IMR-90 (cell line): ENCODE results near the gene ST7. TPM values are rescaled to one million over a fixed set of nuclear protein-coding genes. Genes with fewer than 3 reads are reported as not detected.

Experiments used
- ATAC-seq: fragments of 200-7000 bp; cut with Tn5 transposase; 2 replicates; pipeline ENCODE4 v1.9.1; 2020; ENCODE audit warnings: low read depth, mild to moderate bottlenecking, moderate library complexity
- BruUV-seq: library from RNA; stranded (reverse); fragments of 400-500 nt; replicated peaks from 2 replicates; lab custom pipeline; 2021; lab: Mats Ljungman, UMichigan
- CTCF ChIA-PET: fragments of 300-600 bp; formaldehyde crosslinking; extraction: SDS; loops from one replicate; lab custom pipeline; 2021; ENCODE audit warnings: antibody characterized with exemption; lab: Yijun Ruan, JAX
- POLR2A ChIA-PET: fragments of 300-600 bp; sonication (Branson Sonifier 250); formaldehyde crosslinking; loops from one replicate; lab custom pipeline; 2022; ENCODE audit warnings: antibody characterized with exemption; ENCODE audit not compliant: unreplicated experiment; lab: Charles Lee
- DNase-seq: peaks from one replicate; pipeline ENCODE4 v3.0.0; 2013
- H2AFZ ChIP-seq: replicated peaks from 2 replicates; pipeline ENCODE3; 2013; ENCODE audit warnings: low read length, mild to moderate bottlenecking; ENCODE audit not compliant: poor library complexity
- H2AK5ac ChIP-seq: 2 replicates; pipeline ENCODE4 v1.6.1; 2013; ENCODE audit warnings: low read depth, low read length, inconsistent platforms
- H2AK9ac ChIP-seq: replicated peaks from 2 replicates; pipeline ENCODE3; 2013; ENCODE audit warnings: mild to moderate bottlenecking, low read depth, low read length, moderate library complexity; ENCODE audit not compliant: poor library complexity
- H2BK120ac ChIP-seq: 2 replicates; pipeline ENCODE4 v1.6.1; 2013; ENCODE audit warnings: low read depth, low read length, inconsistent platforms
- H2BK15ac ChIP-seq: 3 replicates; pipeline ENCODE4 v1.6.1; 2013; ENCODE audit warnings: low read depth, low read length, inconsistent platforms
- H2BK20ac ChIP-seq: 2 replicates; pipeline ENCODE4 v1.6.1; 2013; ENCODE audit warnings: low read depth, mild to moderate bottlenecking, inconsistent platforms, low read length, moderate library complexity
- H2BK5ac ChIP-seq: 2 replicates; pipeline ENCODE4 v1.6.1; 2013; ENCODE audit warnings: mild to moderate bottlenecking, low read depth, low read length, inconsistent platforms; ENCODE audit not compliant: poor library complexity, severe bottlenecking
- H3K14ac ChIP-seq: replicated peaks from 2 replicates; pipeline ENCODE4 v1.6.1; 2013; ENCODE audit warnings: low read depth, low read length, inconsistent platforms
- H3K18ac ChIP-seq: 2 replicates; pipeline ENCODE4 v1.6.1; 2013; ENCODE audit warnings: low read depth, low read length, control low read depth
- H3K23ac ChIP-seq: 2 replicates; pipeline ENCODE4 v1.6.1; 2013; ENCODE audit warnings: low read depth, low read length, inconsistent platforms
- H3K27ac ChIP-seq: 2 replicates; pipeline ENCODE4 v1.5.1; 2013; ENCODE audit warnings: mild to moderate bottlenecking, control low read depth, low read length; ENCODE audit not compliant: insufficient read depth
- H3K27me3 ChIP-seq: 2 replicates; pipeline ENCODE4 v1.6.1; 2013; ENCODE audit warnings: low read length; ENCODE audit not compliant: control insufficient read depth, insufficient read depth
- H3K36me3 ChIP-seq: 2 replicates; pipeline ENCODE4 v1.6.1; 2013; ENCODE audit warnings: low read length, mixed read lengths; ENCODE audit not compliant: control insufficient read depth, insufficient read depth
- H3K4ac ChIP-seq: 2 replicates; pipeline ENCODE4 v1.6.1; 2013; ENCODE audit warnings: low read depth, low read length, inconsistent platforms
- H3K4me1 ChIP-seq: 2 replicates; pipeline ENCODE4 v1.6.1; 2013; ENCODE audit warnings: low read length, mixed read lengths; ENCODE audit not compliant: control insufficient read depth, insufficient read depth
- H3K4me2 ChIP-seq: 2 replicates; pipeline ENCODE4 v1.6.1; 2013; ENCODE audit warnings: low read depth, mild to moderate bottlenecking, control low read depth, low read length, moderate library complexity
- H3K4me3 ChIP-seq: 2 replicates; pipeline ENCODE4 v1.5.1; 2013; ENCODE audit warnings: low read depth, mild to moderate bottlenecking, control low read depth, low read length, moderate library complexity; ENCODE audit not compliant: insufficient read depth
- H3K56ac ChIP-seq: 2 replicates; pipeline ENCODE4 v1.6.1; 2013; ENCODE audit warnings: low read length, inconsistent platforms; ENCODE audit not compliant: insufficient read depth; ENCODE audit errors: extremely low read depth
- H3K79me1 ChIP-seq, 2 experiments: 2 replicates each; pipeline ENCODE4 v1.6.1; 2013; ENCODE audit warnings: low read length in 2 of 2, inconsistent platforms in 1 of 2, low read depth in 1 of 2
- H3K9ac ChIP-seq: 2 replicates; pipeline ENCODE4 v1.6.1; 2013; ENCODE audit warnings: low read depth, low read length, control low read depth
- H3K9me1 ChIP-seq: 2 replicates; pipeline ENCODE4 v1.6.1; 2013; ENCODE audit warnings: low read length, inconsistent platforms; ENCODE audit not compliant: insufficient read depth
- H3K9me3 ChIP-seq: 2 replicates; pipeline ENCODE4 v1.6.1; 2013; ENCODE audit warnings: low read length; ENCODE audit not compliant: control insufficient read depth, insufficient read depth
- H4K20me1 ChIP-seq: 2 replicates; pipeline ENCODE4 v1.6.1; 2013; ENCODE audit warnings: low read length, inconsistent platforms; ENCODE audit not compliant: insufficient read depth
- H4K5ac ChIP-seq: 2 replicates; pipeline ENCODE4 v1.6.1; 2013; ENCODE audit warnings: mild to moderate bottlenecking, low read depth, low read length, control low read depth
- H4K8ac ChIP-seq, 2 experiments: 2 replicates each; pipeline ENCODE4 v1.6.1; 2013; ENCODE audit warnings: low read depth in 2 of 2, low read length in 2 of 2, control low read depth in 1 of 2, inconsistent platforms in 1 of 2
- H4K91ac ChIP-seq: 2 replicates; pipeline ENCODE4 v1.6.1; 2013; ENCODE audit warnings: low read depth, low read length, inconsistent platforms; ENCODE audit not compliant: insufficient read depth
- BHLHE40 ChIP-seq: fragments of 150-350 bp; IDR thresholded peaks from 2 replicates; pipeline ENCODE4 v1.6.1; 2016; ENCODE audit warnings: mild to moderate bottlenecking, low read depth, low read length
- CEBPB ChIP-seq: IDR thresholded peaks from 2 replicates; pipeline ENCODE4 v1.6.1; 2012; ENCODE audit warnings: low read depth, low read length, improper control_type of control experiment
- CHD1 ChIP-seq: IDR thresholded peaks from 2 replicates; pipeline ENCODE4 v1.6.1; 2012; ENCODE audit warnings: low read depth, low read length, improper control_type of control experiment
- ELK1 ChIP-seq: fragments of 150-350 bp; IDR thresholded peaks from 2 replicates; pipeline ENCODE4 v1.6.1; 2016; ENCODE audit warnings: low read depth, mild to moderate bottlenecking, low read length, moderate library complexity, borderline replicate concordance
- FOS ChIP-seq: fragments of 150-350 bp; IDR thresholded peaks from 2 replicates; pipeline ENCODE4 v1.6.1; 2016; ENCODE audit warnings: low read depth, low read length
- MAZ ChIP-seq: IDR thresholded peaks from 2 replicates; pipeline ENCODE4 v1.6.1; 2012; ENCODE audit warnings: low read depth, mild to moderate bottlenecking, low read length, improper control_type of control experiment, moderate library complexity, borderline replicate concordance
- NFE2L2 ChIP-seq: fragments of 150-350 bp; IDR thresholded peaks from 2 replicates; pipeline ENCODE4 v1.6.1; 2016; ENCODE audit warnings: low read depth, mild to moderate bottlenecking, low read length
- RCOR1 ChIP-seq: IDR thresholded peaks from 2 replicates; pipeline ENCODE4 v1.6.1; 2012; ENCODE audit warnings: mild to moderate bottlenecking, low read length, improper control_type of control experiment; ENCODE audit not compliant: insufficient replicate concordance
- RFX5 ChIP-seq: IDR thresholded peaks from 2 replicates; pipeline ENCODE4 v1.8.0; 2012; ENCODE audit warnings: low read depth, mild to moderate bottlenecking, low read length, moderate library complexity
- SMC3 ChIP-seq: fragments of 150-350 bp; IDR thresholded peaks from 2 replicates; pipeline ENCODE4 v1.6.1; 2016; ENCODE audit warnings: low read depth, mild to moderate bottlenecking, antibody characterized with exemption, low read length, moderate library complexity
- USF2 ChIP-seq: fragments of 150-350 bp; IDR thresholded peaks from 2 replicates; pipeline ENCODE4 v1.6.1; 2017; ENCODE audit warnings: mild to moderate bottlenecking, antibody characterized with exemption, low read length, low read depth
- WGBS, 2 experiments: methylation state at CpG; one replicate each; pipeline versions ENCODE4 v1.1.5 to v1.1.7; 2013; ENCODE audit warnings: missing lambda C conversion rate in 2 of 2; ENCODE audit not compliant: insufficient read length in 1 of 2; ENCODE audit errors: extremely low coverage in 2 of 2; 5-methylcytosine and 5-hydroxymethylcytosine counted together
- dilution Hi-C: fragments of 300-500 bp; cut with HindIII; formaldehyde crosslinking; loops from one replicate; pipeline ENCODE4 v1.14.3; 2018; ENCODE audit warnings: low sequenced_read_pairs; ENCODE audit not compliant: unreplicated experiment
- in situ Hi-C: fragments of 300-500 bp; cut with MboI; formaldehyde crosslinking; loops from 3 replicates; pipeline ENCODE4 v1.14.3; 2019; ENCODE audit warnings: low sequenced_read_pairs, inconsistent platforms, mixed read lengths
- intact Hi-C: fragments of 100-400 bp; cut with micrococcal nuclease; formaldehyde crosslinking; loops from 2 replicates; pipeline ENCODE4 v1.10.0; 2022
- polyA plus RNA-seq, 3 experiments: library from polyadenylated mRNA; depleted of rRNA; stranded (reverse); fragments of >200 nt; gene quantifications; 2 replicates each; pipeline ENCODE4 v1.2.3, GENCODE V29; 2012; ENCODE audit warnings: low replicate concordance in 1 of 3
- total RNA-seq: library from RNA; depleted of rRNA; stranded (reverse); fragments of >200 nt; gene quantifications from 2 replicates; pipeline ENCODE4 v1.2.3, GENCODE V29; 2012
- TF ChIP-seq, protein P1 (sequence below): conservative IDR thresholded peaks from 2 replicates; pipeline ENCODE4 v1.5.1; 2012; ENCODE audit warnings: mild to moderate bottlenecking, low read depth, low read length, improper control_type of control experiment

ST7 gene
- total and polyA plus RNA-seq, 2 of the 4 experiments (the other 2 are of a cell fraction): 18.6 to 26.0 TPM

DNA sequence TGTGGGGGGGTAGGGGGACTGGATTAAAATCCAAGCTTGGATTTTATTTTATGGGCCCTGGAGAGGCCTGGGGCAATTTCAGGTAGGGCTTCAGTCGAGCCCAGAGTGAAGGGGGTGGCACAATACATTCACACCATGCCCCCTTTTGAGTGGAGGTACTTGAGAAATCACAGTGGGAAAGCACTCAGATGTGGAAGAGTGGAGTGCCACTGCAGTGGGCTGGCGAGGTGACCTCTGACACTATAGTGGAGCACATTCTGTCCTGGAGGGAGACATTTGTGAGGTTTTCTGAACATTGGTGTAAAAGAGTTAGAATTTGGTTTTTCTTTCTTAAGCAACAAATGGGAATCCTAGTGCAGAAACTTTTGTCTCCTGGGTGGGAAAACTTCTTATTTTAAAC lies 226.4 kb downstream of the ST7 start:
- POLR2A ChIA-PET: no interaction called here
- BruUV-seq: no TSS peak
- 83% methylated on average over 1 of the region's 2 CpGs; no CpG with 5 or more reads in 1 of the 2 experiments for WGBS, 2 experiments

More for the DNA sequence above, 226.4 kb downstream of the ST7 start:
- Histone ChIP-seq H3K23ac (no peak overlapping the region), H2AK9ac (no peak overlapping the region), H2BK5ac (no peak overlapping the region), H2BK120ac (no peak overlapping the region), H3K9ac (no peak overlapping the region), H3K9me3 (no peaks in the 10 kb centered on the region), H2BK15ac (no peak overlapping the region), H3K4me3 (no peak overlapping the region), H3K4me1 (no peaks in the 10 kb centered on the region), H4K5ac (no peak overlapping the region), H4K91ac (no peak overlapping the region), H4K8ac (no peak overlapping the region), H4K20me1 (no peaks in the 10 kb centered on the region), H2AFZ (no peak overlapping the region), H3K4me2 (no peak overlapping the region), H3K4ac (no peak overlapping the region), H3K18ac (no peak overlapping the region), H3K14ac (no peak overlapping the region), H2AK5ac (no peak overlapping the region), H3K9me1 (peaks cover 2% of the 10 kb centered on the region; the same call in 1 of the 2 replicates), H3K79me1 (no peaks in the 10 kb centered on the region), H3K36me3 (peaks cover 2% of the 10 kb centered on the region; the same call in 1 of the 2 replicates), H3K27me3 (no peaks in the 10 kb centered on the region), H2BK20ac (no peak overlapping the region), H3K56ac (no peak overlapping the region), H3K27ac (no peak overlapping the region)
- dilution Hi-C loops: no loop called here
- ATAC-seq (no peak), DNase-seq (no peak)
- in situ Hi-C loops: no loop called here
- intact Hi-C loops: no loop called here
- TF ChIP-seq BHLHE40: no peak
- no peak for TF ChIP-seq RCOR1
- TF ChIP-seq SMC3: no peak
- no peak for TF ChIP-seq MAZ
- no peak for TF ChIP-seq CHD1
- TF ChIP-seq CEBPB: no peak
- no peak for TF ChIP-seq ELK1
- TF ChIP-seq, protein P1, sequence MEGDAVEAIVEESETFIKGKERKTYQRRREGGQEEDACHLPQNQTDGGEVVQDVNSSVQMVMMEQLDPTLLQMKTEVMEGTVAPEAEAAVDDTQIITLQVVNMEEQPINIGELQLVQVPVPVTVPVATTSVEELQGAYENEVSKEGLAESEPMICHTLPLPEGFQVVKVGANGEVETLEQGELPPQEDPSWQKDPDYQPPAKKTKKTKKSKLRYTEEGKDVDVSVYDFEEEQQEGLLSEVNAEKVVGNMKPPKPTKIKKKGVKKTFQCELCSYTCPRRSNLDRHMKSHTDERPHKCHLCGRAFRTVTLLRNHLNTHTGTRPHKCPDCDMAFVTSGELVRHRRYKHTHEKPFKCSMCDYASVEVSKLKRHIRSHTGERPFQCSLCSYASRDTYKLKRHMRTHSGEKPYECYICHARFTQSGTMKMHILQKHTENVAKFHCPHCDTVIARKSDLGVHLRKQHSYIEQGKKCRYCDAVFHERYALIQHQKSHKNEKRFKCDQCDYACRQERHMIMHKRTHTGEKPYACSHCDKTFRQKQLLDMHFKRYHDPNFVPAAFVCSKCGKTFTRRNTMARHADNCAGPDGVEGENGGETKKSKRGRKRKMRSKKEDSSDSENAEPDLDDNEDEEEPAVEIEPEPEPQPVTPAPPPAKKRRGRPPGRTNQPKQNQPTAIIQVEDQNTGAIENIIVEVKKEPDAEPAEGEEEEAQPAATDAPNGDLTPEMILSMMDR: no peak
- TF ChIP-seq FOS: no peak
- TF ChIP-seq RFX5: no peak
- TF ChIP-seq USF2: no peak
- TF ChIP-seq NFE2L2: no peak
- CTCF ChIA-PET: interaction anchor here (1.0 kb wide), 1 partner anchor 14 kb away, joined by 3 read pairs; no protein-coding TSS in a partner anchor
